HCEC 1CT (cell line): ENCODE measurements around the gene LRRC4C.
"Not testable (repeated sequence)": the region's sequence is repeated elsewhere in the genome, so short reads cannot be mapped to it uniquely, and the experiment has no call there.

ENCODE experiments used
- DNase-seq: peaks from one replicate; pipeline ENCODE4 v3.0.0-alpha.2; 2017

LRRC4C gene

DNA sequence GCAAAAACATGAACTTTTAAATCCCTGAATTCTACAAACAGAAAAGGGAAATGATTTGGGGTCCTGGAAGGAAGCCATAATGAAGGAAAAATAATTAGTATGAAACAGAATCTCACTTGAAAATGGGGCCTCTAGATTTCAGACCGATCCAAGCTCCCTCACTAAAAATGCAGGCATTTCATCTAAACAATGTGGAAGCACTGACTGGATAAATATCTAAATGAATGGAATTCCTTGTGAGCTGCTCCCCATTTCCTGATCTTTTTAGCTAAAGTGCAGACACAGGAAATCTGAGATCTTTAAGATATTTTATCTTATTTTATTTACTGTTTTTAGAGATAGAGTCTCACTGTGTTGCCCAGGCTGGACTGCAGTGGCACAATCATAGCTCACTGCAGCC is 1255.8 kb downstream of the LRRC4C start:
- DNase-seq: no peak

DNA sequence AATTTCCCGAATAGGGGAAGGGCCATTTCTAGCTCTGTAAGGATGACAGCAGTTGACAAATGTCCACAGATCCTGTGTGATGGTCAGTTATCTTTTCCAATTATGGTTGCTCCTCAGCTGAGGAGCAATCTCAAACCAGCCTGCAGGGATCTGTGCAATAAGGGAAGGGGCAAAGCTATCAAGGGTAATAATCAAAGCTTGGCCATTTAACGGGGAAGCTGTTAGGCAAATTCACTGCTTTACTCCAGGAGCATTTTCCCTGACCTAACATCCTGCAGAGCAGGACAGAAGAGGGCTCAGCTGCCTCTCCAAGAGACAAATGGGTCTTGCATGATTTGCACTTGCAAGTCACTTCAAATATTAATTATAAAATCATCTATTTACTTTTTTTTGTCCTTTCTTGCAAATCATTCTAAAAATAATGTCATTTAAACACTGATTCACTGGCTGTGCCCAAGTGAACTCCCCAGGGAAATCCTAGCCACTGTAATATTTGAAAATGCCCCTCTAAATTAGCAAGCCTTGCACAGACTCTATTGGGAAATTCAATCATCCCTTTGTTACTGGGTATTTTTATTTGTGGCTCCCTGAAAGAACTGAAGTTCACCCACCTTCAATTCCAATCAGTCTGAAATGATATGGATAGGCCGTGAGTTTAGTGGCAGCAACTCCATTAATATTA is 1256.7 kb downstream of the LRRC4C start:
- DNase-seq: no peak

DNA sequence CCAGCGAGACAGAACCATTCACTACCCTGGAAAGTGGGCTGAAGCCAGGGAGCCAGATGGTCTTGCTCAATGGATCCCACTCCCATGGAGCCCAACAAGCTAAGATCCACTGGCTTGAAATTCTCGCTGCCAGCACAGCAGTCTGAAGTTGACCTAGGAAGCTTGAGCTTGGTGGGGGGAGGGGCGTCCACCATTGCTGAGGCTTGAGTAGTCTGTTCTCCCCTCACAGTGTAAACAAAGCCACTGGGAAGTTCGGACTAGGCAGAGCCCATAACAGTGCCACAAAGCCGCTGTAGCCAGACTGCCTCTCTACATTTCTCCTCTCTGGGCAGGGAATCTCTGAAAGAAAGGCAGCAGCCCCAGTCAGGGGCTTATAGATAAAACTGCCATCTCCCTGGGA is 1266.9 kb downstream of the LRRC4C start:
- not testable (repeated sequence) for DNase-seq

GRCh38 chr11:40190294-40190693 is 1269.2 kb downstream of the LRRC4C start:
- DNase-seq: no peak

GRCh38 chr11:40188848-40189247 is 1270.6 kb downstream of the LRRC4C start:
- DNase-seq: no peak

GRCh38 chr11:40187295-40187694 is 1272.2 kb downstream of the LRRC4C start:
- no peak for DNase-seq

DNA sequence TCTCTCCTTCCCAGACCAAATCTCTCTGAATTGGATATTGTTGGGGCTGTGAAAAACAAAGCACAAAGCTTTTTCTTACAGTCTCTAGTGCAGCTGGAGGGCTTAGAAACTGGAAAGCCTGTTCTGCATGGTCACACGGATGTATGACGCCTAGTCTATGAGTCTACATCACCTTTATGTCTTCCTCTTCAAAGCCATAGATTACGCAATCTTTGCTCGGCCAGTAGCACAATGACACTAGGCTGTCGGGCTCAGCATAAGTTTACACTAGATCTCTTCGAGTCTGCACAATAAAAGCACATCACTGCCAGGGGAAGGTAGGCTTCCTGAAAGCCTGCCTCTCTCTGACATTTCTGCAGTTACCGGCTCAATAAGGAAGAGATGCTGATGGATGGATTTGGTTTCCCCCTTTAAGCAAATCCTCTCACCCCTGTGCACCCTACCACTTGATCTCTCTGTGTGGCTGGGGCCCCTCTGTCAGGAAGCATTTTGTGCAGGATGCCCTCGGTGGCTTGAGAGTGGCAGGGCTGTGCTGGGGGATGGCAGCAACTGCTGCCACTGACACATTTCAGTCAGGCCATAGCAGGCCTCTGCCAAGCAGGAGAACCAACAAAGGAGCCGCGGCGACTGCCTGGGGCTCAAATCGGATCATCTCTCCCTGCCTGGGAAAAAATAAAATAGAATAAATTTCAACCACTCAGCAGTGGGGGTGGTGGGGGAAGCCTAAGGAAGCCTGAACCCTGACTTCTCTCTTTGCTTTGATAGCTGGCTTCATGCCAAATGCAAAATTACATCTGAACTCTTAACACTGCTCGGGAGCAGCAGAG is 1272.8 kb downstream of the LRRC4C start:
- DNase-seq: no peak

- no peak for DNase-seq
Measured at GRCh38 chr11:40185793-40186192, 1273.7 kb downstream of the LRRC4C start.

GRCh38 chr11:40183073-40184064 is 1276.1 kb downstream of the LRRC4C start:
- no peak for DNase-seq

- no peak for DNase-seq
Measured at GRCh38 chr11:40179541-40179940, 1279.9 kb downstream of the LRRC4C start.

GRCh38 chr11:40178470-40178869 is 1281.0 kb downstream of the LRRC4C start:
- no peak for DNase-seq

DNA sequence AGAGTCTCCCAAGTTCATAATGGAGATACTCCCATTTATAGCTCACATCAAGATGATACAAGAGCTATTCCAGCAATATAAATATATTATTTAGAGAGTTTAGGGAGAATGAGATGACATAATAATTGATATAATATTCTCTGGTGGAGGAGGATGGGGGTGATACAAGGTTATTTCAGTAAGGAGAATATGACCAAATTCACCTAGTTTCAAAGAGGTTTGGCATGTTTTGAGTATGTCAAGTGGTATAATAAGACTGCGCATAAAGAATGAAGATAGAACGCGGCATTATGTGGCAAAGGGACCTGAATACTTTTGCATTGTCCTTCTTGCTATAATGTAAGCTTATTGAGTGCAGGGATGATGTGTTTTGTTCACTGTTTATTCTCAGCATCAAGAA is 1283.5 kb downstream of the LRRC4C start:
- DNase-seq: no peak

GRCh38 chr11:40170078-40170477 is 1289.4 kb downstream of the LRRC4C start:
- DNase-seq: no peak

GRCh38 chr11:40168414-40168813 is 1291.0 kb downstream of the LRRC4C start:
- no peak for DNase-seq

- not testable (repeated sequence) for DNase-seq
Measured at GRCh38 chr11:40167805-40168204, 1291.6 kb downstream of the LRRC4C start.

DNA sequence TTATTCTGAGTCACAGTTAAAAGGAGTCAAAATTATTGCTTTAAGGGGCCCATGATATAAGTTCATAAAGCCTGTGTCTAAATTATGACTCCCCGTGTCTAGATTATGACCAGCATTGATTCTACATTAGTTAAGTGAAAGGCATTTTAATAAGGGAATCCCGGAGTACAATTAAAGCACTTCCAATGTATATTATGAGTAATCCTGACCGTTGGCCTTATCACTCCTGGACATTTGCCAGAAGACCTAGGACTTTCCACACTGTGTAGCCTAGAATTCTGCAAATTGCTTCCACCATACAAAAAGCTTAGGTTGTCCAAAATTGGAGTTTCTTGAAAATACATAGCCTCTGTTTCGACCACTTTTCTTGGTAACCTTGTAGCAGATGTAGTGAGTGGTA is 1292.6 kb downstream of the LRRC4C start:
- no peak for DNase-seq

DNA sequence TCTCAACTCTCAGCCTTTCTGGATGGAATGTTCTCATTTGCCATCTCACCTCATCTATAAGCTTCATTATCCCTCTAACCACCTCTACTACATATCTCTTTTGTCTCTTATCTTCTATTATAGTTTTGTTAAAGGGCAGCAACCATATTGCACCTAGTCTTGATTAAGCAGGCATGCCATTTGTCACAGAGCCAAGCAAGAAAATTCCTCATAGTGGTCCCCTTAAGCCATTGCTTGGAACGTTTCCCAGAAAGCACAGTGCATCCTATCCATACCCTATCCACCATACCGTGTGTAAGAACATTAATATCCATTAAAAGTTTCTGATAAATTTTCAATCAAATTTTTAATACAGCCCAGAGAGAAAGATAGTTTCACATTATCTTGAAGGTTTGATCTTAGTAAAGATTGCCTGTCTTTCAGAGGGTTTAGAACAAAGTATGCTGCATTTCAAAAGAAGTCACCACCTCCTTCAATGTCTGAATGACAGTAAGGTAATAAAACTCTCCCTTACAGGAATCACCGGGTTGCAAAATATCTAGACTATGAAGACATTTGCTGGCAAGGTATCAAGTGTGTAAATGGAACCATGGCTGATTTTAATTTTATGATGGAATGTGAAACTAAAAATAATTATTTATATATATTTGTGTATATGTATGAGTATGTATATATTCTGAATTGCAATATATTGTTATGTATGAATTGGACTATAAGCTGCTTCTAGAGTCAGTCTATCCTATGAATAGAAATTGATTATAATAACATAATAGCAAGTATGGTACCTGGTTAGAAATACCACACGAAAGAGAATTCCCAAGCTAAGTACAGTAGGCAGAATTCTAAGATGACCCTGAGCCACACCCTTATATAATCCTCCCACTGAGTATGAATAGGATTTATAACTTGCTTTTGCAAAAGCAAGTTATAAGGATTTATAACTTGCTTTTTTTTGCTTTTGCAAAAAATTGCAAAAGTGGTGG is 1296.3 kb downstream of the LRRC4C start:
- no peak for DNase-seq

DNA sequence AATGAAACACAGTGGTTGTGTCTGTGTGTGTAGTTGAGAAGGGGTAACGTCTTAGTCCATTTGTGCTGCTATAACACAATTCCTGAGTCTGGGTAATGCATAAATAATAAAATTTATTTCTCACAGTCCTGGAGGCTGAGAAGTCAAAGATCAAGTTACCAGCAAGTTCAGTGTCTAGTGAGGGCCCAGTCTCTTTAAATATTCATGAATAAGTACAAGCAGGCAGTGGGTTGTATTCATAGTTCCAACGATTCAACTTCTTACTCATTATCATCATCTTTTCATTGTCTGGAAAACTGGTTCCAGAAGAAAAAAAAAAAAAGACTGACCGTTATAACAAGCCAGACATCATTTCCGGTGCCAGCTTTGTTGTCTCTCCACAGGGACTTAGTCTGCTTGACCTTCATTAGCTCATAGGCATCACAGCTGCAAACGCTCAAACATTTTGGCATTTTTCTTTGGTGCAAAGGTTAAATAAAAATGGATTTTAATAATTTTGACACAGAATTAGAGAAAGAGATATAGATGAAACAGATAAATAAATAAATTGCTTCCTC is 1297.5 kb downstream of the LRRC4C start:
- DNase-seq: no peak

GRCh38 chr11:40160418-40160817 is 1299.0 kb downstream of the LRRC4C start:
- no peak for DNase-seq

DNA sequence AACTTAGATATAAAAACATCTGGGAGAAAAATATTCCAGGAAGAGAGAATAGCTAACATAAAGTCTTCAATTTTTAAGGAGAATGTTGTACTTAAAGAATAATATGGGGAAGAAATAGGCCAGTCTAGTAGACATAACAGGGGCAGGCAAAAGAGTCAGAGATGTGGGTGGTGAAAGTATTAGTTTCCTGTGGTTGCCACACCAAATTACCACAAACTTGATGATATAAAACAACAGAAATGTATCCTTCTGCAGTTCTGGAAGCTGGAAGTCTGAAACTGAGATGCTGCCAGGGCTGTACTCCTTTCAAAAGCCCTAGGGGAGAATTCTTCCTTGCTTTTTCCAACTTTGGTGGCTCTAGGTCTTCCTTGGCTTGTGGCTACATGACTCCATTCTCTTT is 1309.7 kb downstream of the LRRC4C start:
- no peak for DNase-seq

DNA sequence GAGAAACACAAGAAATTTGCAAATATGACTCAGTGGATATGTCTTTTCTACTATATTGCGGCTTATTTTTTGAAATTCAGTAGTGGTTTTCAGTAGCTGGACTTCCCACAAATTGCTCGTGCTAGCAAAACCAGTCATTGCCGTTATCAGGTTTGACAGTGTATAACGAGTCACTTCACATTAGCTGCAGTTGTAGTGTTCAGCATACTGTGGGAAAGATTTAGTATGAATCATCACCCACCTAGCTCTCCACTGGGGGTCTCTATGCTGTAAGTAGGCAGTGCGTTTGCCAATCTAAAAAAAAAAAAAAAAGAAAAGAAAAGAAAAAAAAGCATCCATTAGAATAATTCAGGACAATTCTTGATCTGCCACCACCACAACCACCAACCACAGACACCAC is 1318.9 kb downstream of the LRRC4C start:
- no peak for DNase-seq

DNA sequence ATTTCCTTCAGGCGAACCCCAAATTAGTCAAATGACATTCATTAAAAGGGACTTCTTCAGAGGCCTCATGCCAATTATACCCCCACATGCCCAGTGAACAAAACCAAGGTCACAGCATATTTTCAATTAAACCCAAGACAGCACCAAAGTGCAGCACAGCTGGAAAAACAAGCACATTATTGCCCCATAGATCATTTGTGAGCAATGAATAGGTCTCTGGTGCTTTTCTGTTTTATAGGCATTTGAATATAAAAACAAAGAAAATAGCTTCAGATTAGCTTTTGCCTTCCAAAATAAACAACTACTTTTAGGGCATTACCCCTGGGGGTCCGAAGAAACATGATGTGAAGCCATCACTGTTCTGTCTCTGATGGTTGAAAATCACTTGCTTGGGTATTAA is 1319.9 kb downstream of the LRRC4C start:
- no peak for DNase-seq
